A549 (cell line): ENCODE measurements around the gene ASTN1.

Experiments
- CBX8 ChIP-seq: fragments of 200-600 bp; sonication (generic); IDR thresholded peaks from 2 replicates; pipeline ENCODE4 v1.6.1; 2016
- CHD2 ChIP-seq: fragments of 150-350 bp; IDR thresholded peaks from 2 replicates; pipeline ENCODE4 v1.6.1; 2014; ENCODE audit warnings: low read length; ENCODE audit not compliant: partially characterized antibody
- EP300 ChIP-seq, 2 experiments: fragments of >200 bp; sonication (Bioruptor Twin); formaldehyde crosslinking; IDR thresholded peaks; 2 replicates in 1 of 2; 3 replicates in 1 of 2; pipeline ENCODE4 v1.6.1; 2016 to 2017
- MAZ ChIP-seq: fragments of 150-350 bp; IDR thresholded peaks from 2 replicates; pipeline ENCODE4 v1.6.1; 2014; ENCODE audit warnings: antibody characterized with exemption, low read depth, low read length, borderline replicate concordance
- PHF8 ChIP-seq: fragments of 200-600 bp; sonication (generic); IDR thresholded peaks from 2 replicates; pipeline ENCODE4 v1.6.1; 2016; ENCODE audit warnings: low read depth, mild to moderate bottlenecking, antibody characterized with exemption, moderate library complexity, borderline replicate concordance
- POLR2A ChIP-seq: IDR thresholded peaks from 2 replicates; pipeline ENCODE4 v1.6.1; 2012; ENCODE audit warnings: mild to moderate bottlenecking, low read length
- RAD21 ChIP-seq, 2 experiments: fragments of >200 bp in 1 of 2; sonication (Bioruptor Twin) in 1 of 2; formaldehyde crosslinking in 1 of 2; IDR thresholded peaks in 1 of 2; conservative IDR thresholded peaks in 1 of 2; 2 replicates in 1 of 2; 3 replicates in 1 of 2; pipeline ENCODE4 v1.6.1; 2012 to 2018; ENCODE audit warnings: inconsistent platforms in 1 of 2
- RFX5 ChIP-seq: fragments of 450-650 bp; IDR thresholded peaks from 2 replicates; pipeline ENCODE4 v1.7.1; 2014; ENCODE audit warnings: antibody characterized with exemption, mild to moderate bottlenecking, moderate library complexity
- SMC3 ChIP-seq: fragments of >200 bp; sonication (Bioruptor Twin); formaldehyde crosslinking; IDR thresholded peaks from 3 replicates; pipeline ENCODE4 v1.6.1; 2018; ENCODE audit warnings: inconsistent platforms
- TF ChIP-seq, protein P1 (sequence below): fragments of >200 bp; sonication (Bioruptor Twin); formaldehyde crosslinking; IDR thresholded peaks from 3 replicates; pipeline ENCODE4 v1.5.1; 2016
- TF ChIP-seq, protein P2 (sequence below): IDR thresholded peaks from 2 replicates; pipeline ENCODE4 v1.6.1; 2012

DNA sequence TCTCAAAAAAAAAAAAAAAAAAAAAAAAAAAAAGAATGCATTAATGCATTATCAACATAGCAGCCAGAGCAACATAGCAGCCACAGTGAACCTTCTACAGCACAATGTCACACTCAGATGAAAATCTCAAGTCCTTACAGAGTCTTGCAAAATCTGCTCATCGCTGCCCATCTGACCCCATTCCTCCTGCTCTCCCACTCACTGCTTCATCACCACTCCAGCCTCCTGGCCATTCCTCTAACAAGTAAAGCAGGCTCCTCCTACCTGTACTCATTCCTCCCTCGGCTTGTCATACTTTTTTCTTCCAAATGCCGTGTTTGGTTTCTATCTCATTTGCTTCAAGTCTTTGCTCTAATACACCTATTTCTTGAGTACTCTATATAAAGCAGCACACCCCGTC lies 35.8 kb upstream of the ASTN1 start:
- TF ChIP-seq CBX8 = no peak
- TF ChIP-seq, protein P1, sequence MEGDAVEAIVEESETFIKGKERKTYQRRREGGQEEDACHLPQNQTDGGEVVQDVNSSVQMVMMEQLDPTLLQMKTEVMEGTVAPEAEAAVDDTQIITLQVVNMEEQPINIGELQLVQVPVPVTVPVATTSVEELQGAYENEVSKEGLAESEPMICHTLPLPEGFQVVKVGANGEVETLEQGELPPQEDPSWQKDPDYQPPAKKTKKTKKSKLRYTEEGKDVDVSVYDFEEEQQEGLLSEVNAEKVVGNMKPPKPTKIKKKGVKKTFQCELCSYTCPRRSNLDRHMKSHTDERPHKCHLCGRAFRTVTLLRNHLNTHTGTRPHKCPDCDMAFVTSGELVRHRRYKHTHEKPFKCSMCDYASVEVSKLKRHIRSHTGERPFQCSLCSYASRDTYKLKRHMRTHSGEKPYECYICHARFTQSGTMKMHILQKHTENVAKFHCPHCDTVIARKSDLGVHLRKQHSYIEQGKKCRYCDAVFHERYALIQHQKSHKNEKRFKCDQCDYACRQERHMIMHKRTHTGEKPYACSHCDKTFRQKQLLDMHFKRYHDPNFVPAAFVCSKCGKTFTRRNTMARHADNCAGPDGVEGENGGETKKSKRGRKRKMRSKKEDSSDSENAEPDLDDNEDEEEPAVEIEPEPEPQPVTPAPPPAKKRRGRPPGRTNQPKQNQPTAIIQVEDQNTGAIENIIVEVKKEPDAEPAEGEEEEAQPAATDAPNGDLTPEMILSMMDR = no peak
- no peak for TF ChIP-seq POLR2A
- TF ChIP-seq PHF8 = no peak
- no peak for TF ChIP-seq CHD2
- TF ChIP-seq RFX5 = no peak
- TF ChIP-seq RAD21 (conservative IDR thresholded peaks at IDR 0.05 in 1 of 2, IDR thresholded peaks at IDR 0.05 in 1 of 2) = no peak
- no peak for TF ChIP-seq MAZ
- no peak for TF ChIP-seq SMC3
- TF ChIP-seq EP300 (IDR thresholded peaks at IDR 0.05) = no peak
- TF ChIP-seq, protein P2, sequence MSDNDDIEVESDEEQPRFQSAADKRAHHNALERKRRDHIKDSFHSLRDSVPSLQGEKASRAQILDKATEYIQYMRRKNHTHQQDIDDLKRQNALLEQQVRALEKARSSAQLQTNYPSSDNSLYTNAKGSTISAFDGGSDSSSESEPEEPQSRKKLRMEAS = no peak
